H9 (cell line): ENCODE measurements around the gene SCFD2. TPM values are rescaled to one million over a fixed set of nuclear protein-coding genes. Genes with fewer than 3 reads are reported as not detected.

ENCODE experiments used
- DNase-seq: peaks from one replicate; pipeline ENCODE4 v3.0.0-alpha.2; 2017
- H2AFZ ChIP-seq: one replicate; pipeline ENCODE4 v1.6.1; 2013; ENCODE audit warnings: mild to moderate bottlenecking, low read length, control low read depth, moderate library complexity
- H2AK5ac ChIP-seq: 2 replicates; pipeline ENCODE4 v1.6.1; 2013; ENCODE audit warnings: low read length, control low read depth, mixed read lengths; ENCODE audit not compliant: insufficient read length
- H2BK120ac ChIP-seq: one replicate; pipeline ENCODE4 v1.6.1; 2013; ENCODE audit warnings: low read depth, mild to moderate bottlenecking, low read length, control low read depth, inconsistent platforms; ENCODE audit not compliant: poor library complexity, severe bottlenecking
- H2BK12ac ChIP-seq: 2 replicates; pipeline ENCODE4 v1.6.1; 2013; ENCODE audit warnings: low read length, control low read depth, mixed read lengths, low read depth; ENCODE audit not compliant: insufficient read length
- H2BK15ac ChIP-seq: 2 replicates; pipeline ENCODE4 v1.6.1; 2013; ENCODE audit warnings: low read depth, low read length, control low read depth
- H2BK20ac ChIP-seq: one replicate; pipeline ENCODE4 v1.6.1; 2013; ENCODE audit warnings: low read depth, mild to moderate bottlenecking, low read length, control low read depth, inconsistent platforms; ENCODE audit not compliant: poor library complexity, severe bottlenecking
- H2BK5ac ChIP-seq: 2 replicates; pipeline ENCODE4 v1.6.1; 2013; ENCODE audit warnings: low read length, control low read depth, mixed read lengths; ENCODE audit not compliant: insufficient read length
- H3K14ac ChIP-seq: 2 replicates; pipeline ENCODE4 v1.6.1; 2013; ENCODE audit warnings: low read length, control low read depth; ENCODE audit not compliant: insufficient read depth
- H3K18ac ChIP-seq: 2 replicates; pipeline ENCODE4 v1.6.1; 2013; ENCODE audit warnings: low read depth, mild to moderate bottlenecking, mixed read lengths, low read length, control low read depth; ENCODE audit not compliant: insufficient read length
- H3K23ac ChIP-seq: 2 replicates; pipeline ENCODE4 v1.6.1; 2013; ENCODE audit warnings: low read length, control low read depth, mixed read lengths, low read depth; ENCODE audit not compliant: insufficient read length
- H3K23me2 ChIP-seq: 2 replicates; pipeline ENCODE4 v1.6.1; 2013; ENCODE audit warnings: low read depth, mild to moderate bottlenecking, mixed read lengths, low read length, control low read depth; ENCODE audit not compliant: insufficient read length, poor library complexity, severe bottlenecking
- H3K27ac ChIP-seq: 2 replicates; pipeline ENCODE4 v1.5.1; 2013; ENCODE audit warnings: low read length, control low read depth, mixed read lengths, low read depth; ENCODE audit not compliant: insufficient read length
- H3K27me3 ChIP-seq: 2 replicates; pipeline ENCODE4 v1.6.1; 2013; ENCODE audit warnings: low read length, control low read depth, inconsistent platforms; ENCODE audit not compliant: insufficient read depth
- H3K4ac ChIP-seq: 2 replicates; pipeline ENCODE4 v1.6.1; 2013; ENCODE audit warnings: low read depth, mild to moderate bottlenecking, control low read depth, inconsistent platforms, low read length, moderate library complexity
- H3K4me1 ChIP-seq: 2 replicates; pipeline ENCODE4 v1.6.1; 2013; ENCODE audit warnings: low read length, control low read depth, inconsistent platforms; ENCODE audit not compliant: insufficient read depth
- H3K4me2 ChIP-seq: 2 replicates; pipeline ENCODE4 v1.6.1; 2013; ENCODE audit warnings: low read length, control low read depth, mixed read lengths; ENCODE audit not compliant: insufficient read length, insufficient read depth
- H3K56ac ChIP-seq: 2 replicates; pipeline ENCODE4 v1.6.1; 2013; ENCODE audit warnings: low read depth, mild to moderate bottlenecking, mixed read lengths, low read length, control low read depth; ENCODE audit not compliant: insufficient read length
- H3K79me1 ChIP-seq: 2 replicates; pipeline ENCODE4 v1.6.1; 2013; ENCODE audit warnings: low read depth, mild to moderate bottlenecking, moderate library complexity, low read length, control low read depth, inconsistent platforms; ENCODE audit not compliant: insufficient read depth, poor library complexity, severe bottlenecking
- H3K79me2 ChIP-seq: 2 replicates; pipeline ENCODE4 v1.6.1; 2013; ENCODE audit warnings: low read length, control low read depth, inconsistent platforms; ENCODE audit not compliant: insufficient read depth
- H3K9ac ChIP-seq: 2 replicates; pipeline ENCODE4 v1.6.1; 2013; ENCODE audit warnings: low read length, control low read depth, mixed read lengths; ENCODE audit not compliant: insufficient read length; ENCODE audit errors: extremely low read depth
- H3K9me3 ChIP-seq: one replicate; pipeline ENCODE4 v1.6.1; 2013; ENCODE audit warnings: low read depth, low read length, inconsistent platforms; ENCODE audit not compliant: control insufficient read depth
- H3T11ph ChIP-seq: one replicate; pipeline ENCODE4 v1.6.1; 2013; ENCODE audit warnings: mild to moderate bottlenecking, low read length, control low read depth, inconsistent platforms
- H4K20me1 ChIP-seq: one replicate; pipeline ENCODE4 v1.6.1; 2013; ENCODE audit not compliant: control insufficient read depth, insufficient read length, insufficient read depth
- H4K5ac ChIP-seq: 2 replicates; pipeline ENCODE4 v1.6.1; 2013; ENCODE audit warnings: low read depth, mild to moderate bottlenecking, mixed read lengths, low read length, control low read depth; ENCODE audit not compliant: insufficient read length
- H4K8ac ChIP-seq: replicated peaks from 2 replicates; pipeline ENCODE4 v1.6.1; 2013; ENCODE audit warnings: low read length, control low read depth, mixed read lengths, low read depth; ENCODE audit not compliant: insufficient read length
- H4K91ac ChIP-seq: 2 replicates; pipeline ENCODE4 v1.6.1; 2013; ENCODE audit warnings: low read depth, mild to moderate bottlenecking, moderate library complexity, mixed read lengths, low read length, control low read depth; ENCODE audit not compliant: insufficient read length
- H3K27ac Mint-ChIP-seq, 3 experiments: 2 replicates in 2 of 3; 3 replicates in 1 of 3; pipeline ENCODE4 v1.8.0; 2020 to 2021; ENCODE audit warnings: mixed read lengths in 3 of 3, mild to moderate bottlenecking in 1 of 3, moderate library complexity in 1 of 3
- H3K27me3 Mint-ChIP-seq: 2 replicates; pipeline ENCODE4 v1.8.0; 2021; ENCODE audit warnings: low read depth, mild to moderate bottlenecking, moderate library complexity, mixed read lengths
- H3K36me3 Mint-ChIP-seq, 3 experiments: 2 replicates in 2 of 3; 3 replicates in 1 of 3; pipeline ENCODE4 v1.8.0; 2020 to 2021; ENCODE audit warnings: low read depth in 3 of 3, mixed read lengths in 3 of 3; ENCODE audit not compliant: insufficient read depth in 1 of 3
- H3K4me1 Mint-ChIP-seq, 2 experiments: 2 replicates each; pipeline ENCODE4 v1.8.0; 2020; ENCODE audit warnings: mixed read lengths in 2 of 2
- H3K4me3 Mint-ChIP-seq, 2 experiments: 2 replicates in 1 of 2; 3 replicates in 1 of 2; pipeline ENCODE4 v1.8.0; 2020 to 2021; ENCODE audit warnings: mild to moderate bottlenecking in 2 of 2, mixed read lengths in 2 of 2, moderate library complexity in 1 of 2
- H3K9me3 Mint-ChIP-seq, 2 experiments: 2 replicates in 1 of 2; 3 replicates in 1 of 2; pipeline ENCODE4 v1.8.0; 2020; ENCODE audit warnings: mild to moderate bottlenecking in 2 of 2, mixed read lengths in 2 of 2, moderate library complexity in 1 of 2
- WGBS: extraction: QIAGEN DNeasy Blood & Tissue Kit; methylation state at CpG from one replicate; pipeline ENCODE4 v1.1.7; 2013; ENCODE audit warnings: missing lambda C conversion rate, low lambda C conversion rate, mixed read lengths; ENCODE audit not compliant: insufficient read length; ENCODE audit errors: extremely low coverage; 5-methylcytosine and 5-hydroxymethylcytosine counted together
- total RNA-seq: library from RNA; stranded (reverse); gene quantifications from 2 replicates; pipeline ENCODE4 v1.2.1, GENCODE V29; 2021
- TF ChIP-seq, protein P1 (sequence below): fragments of 200-600 bp; sonication (generic); conservative IDR thresholded peaks from 3 replicates; pipeline ENCODE4 v1.8.0; 2021; ENCODE audit warnings: antibody characterized with exemption, mild to moderate bottlenecking

SCFD2 gene
- total RNA-seq, 1 experiment from 2014 or later: 10.1 TPM

DNA sequence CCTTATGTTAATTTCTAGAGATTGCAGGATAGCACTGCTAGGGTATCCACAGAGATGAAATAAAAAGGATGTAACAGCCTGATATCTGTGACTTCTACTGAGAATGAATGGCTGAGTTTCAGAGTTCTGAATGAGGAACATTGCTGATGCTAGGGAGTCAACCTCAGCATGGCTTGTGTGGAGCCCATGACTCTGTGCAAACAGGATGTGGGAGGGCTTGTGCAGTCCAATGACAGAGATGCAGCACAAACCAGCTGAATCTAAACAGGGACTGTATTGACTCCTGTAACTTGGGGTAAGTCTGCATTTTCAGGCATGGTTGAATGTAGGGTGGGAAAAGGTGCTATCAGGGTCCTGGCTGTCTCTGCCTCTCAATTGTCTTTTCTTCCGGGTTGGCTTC, 509.1 kb downstream of the SCFD2 start:
- Histone ChIP-seq H3K9me3 (peaks cover 7% of the 10 kb centered on the region), H3T11ph (no peak overlapping the region), H3K4ac (no peak overlapping the region), H2BK12ac (no peak overlapping the region), H2BK120ac (no peak overlapping the region), H3K27me3 (no peaks in the 10 kb centered on the region), H3K79me2 (no peaks in the 10 kb centered on the region), H3K4me1 (peaks cover 10% of the 10 kb centered on the region), H4K91ac (no peak overlapping the region), H2BK5ac (no peak overlapping the region), H3K18ac (no peak overlapping the region), H4K5ac (no peak overlapping the region), H4K20me1 (no peaks in the 10 kb centered on the region), H3K27ac (no peak overlapping the region), H4K8ac (no peak overlapping the region), H3K23me2 (no peaks in the 10 kb centered on the region), H2AK5ac (no peak overlapping the region), H2BK20ac (no peak overlapping the region), H3K4me2 (no peak overlapping the region), H3K14ac (no peak overlapping the region), H2AFZ (no peak overlapping the region), H2BK15ac (no peak overlapping the region), H3K9ac (no peak overlapping the region), H3K56ac (no peak overlapping the region), H3K79me1 (no peaks in the 10 kb centered on the region), H3K23ac (no peak overlapping the region)
- DNase-seq: no peak
- H3K4me1 Mint-ChIP-seq: peaks cover 37 to 45% of the 10 kb centered on the region in 2 experiments
- no peak overlapping the region for H3K4me3 Mint-ChIP-seq
- no CpG with 5 or more reads among the region's 1 CpG for WGBS
- H3K27ac Mint-ChIP-seq: no peak overlapping the region
- peaks cover 9 to 31% (median 23%) of the 10 kb centered on the region in 3 experiments for H3K36me3 Mint-ChIP-seq
- H3K27me3 Mint-ChIP-seq: peaks cover 7% of the 10 kb centered on the region
- TF ChIP-seq, protein P1, sequence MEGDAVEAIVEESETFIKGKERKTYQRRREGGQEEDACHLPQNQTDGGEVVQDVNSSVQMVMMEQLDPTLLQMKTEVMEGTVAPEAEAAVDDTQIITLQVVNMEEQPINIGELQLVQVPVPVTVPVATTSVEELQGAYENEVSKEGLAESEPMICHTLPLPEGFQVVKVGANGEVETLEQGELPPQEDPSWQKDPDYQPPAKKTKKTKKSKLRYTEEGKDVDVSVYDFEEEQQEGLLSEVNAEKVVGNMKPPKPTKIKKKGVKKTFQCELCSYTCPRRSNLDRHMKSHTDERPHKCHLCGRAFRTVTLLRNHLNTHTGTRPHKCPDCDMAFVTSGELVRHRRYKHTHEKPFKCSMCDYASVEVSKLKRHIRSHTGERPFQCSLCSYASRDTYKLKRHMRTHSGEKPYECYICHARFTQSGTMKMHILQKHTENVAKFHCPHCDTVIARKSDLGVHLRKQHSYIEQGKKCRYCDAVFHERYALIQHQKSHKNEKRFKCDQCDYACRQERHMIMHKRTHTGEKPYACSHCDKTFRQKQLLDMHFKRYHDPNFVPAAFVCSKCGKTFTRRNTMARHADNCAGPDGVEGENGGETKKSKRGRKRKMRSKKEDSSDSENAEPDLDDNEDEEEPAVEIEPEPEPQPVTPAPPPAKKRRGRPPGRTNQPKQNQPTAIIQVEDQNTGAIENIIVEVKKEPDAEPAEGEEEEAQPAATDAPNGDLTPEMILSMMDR: no peak
- H3K9me3 Mint-ChIP-seq: peaks cover 13 to 30% of the 10 kb centered on the region in 2 experiments; a peak in 4 of 5 replicates
